CD8-positive, alpha-beta memory T cell (primary cell): Measurements from ENCODE around the gene AP3D1. TPM values are rescaled to one million over a fixed set of nuclear protein-coding genes. Genes with fewer than 3 reads are reported as not detected.
A peak's percentile ranks its signal among the peaks of the same experiment; 100 is the strongest.

Experiments
- CTCF ChIA-PET: fragments of 350-600 bp; sonication (Branson Sonifier 250); formaldehyde crosslinking; loops from one replicate; lab custom pipeline; 2021; ENCODE audit warnings: antibody characterized with exemption; lab: Charles Lee
- POLR2A ChIA-PET: fragments of 350-600 bp; sonication (Branson Sonifier 250); formaldehyde crosslinking; loops from one replicate; lab custom pipeline; 2021; ENCODE audit warnings: antibody characterized with exemption; lab: Charles Lee
- DNase-seq, 5 donors: peaks; one replicate each; pipeline versions ENCODE4 v3.0.0 to v3.0.0-alpha.2; 2020 to 2022; ENCODE audit warnings: mixed read lengths in 1 of 5
- H3K27ac ChIP-seq: one replicate; pipeline ENCODE4 v1.7.0; 2013; ENCODE audit warnings: low read depth, mild to moderate bottlenecking, low read length, moderate library complexity
- H3K27me3 ChIP-seq: 2 replicates; pipeline ENCODE4 v1.7.0; 2013; ENCODE audit warnings: low read length, mild to moderate bottlenecking; ENCODE audit not compliant: insufficient read depth, poor library complexity, severe bottlenecking
- H3K36me3 ChIP-seq: 2 replicates; pipeline ENCODE4 v1.7.0; 2013; ENCODE audit warnings: mild to moderate bottlenecking, low read length, moderate library complexity; ENCODE audit not compliant: insufficient read depth
- H3K4me1 ChIP-seq: 2 replicates; pipeline ENCODE4 v1.7.0; 2013; ENCODE audit warnings: mild to moderate bottlenecking, low read length, moderate library complexity; ENCODE audit not compliant: insufficient read depth
- H3K4me3 ChIP-seq: 2 replicates; pipeline ENCODE4 v1.7.0; 2013; ENCODE audit warnings: mild to moderate bottlenecking, low read length
- H3K9me3 ChIP-seq: 2 replicates; pipeline ENCODE4 v1.7.0; 2013; ENCODE audit warnings: mild to moderate bottlenecking, low read length
- H3K27ac Mint-ChIP-seq, 8 donors: one replicate each; pipeline ENCODE4 v1.8.0; 2020 to 2021; ENCODE audit warnings: mixed read lengths in 8 of 8, mild to moderate bottlenecking in 6 of 8, inconsistent platforms in 3 of 8, moderate library complexity in 3 of 8
- H3K27me3 Mint-ChIP-seq, 2 donors: one replicate each; pipeline ENCODE4 v1.8.0; 2020 to 2021; ENCODE audit warnings: mixed read lengths in 2 of 2, mild to moderate bottlenecking in 1 of 2, moderate library complexity in 1 of 2
- H3K36me3 Mint-ChIP-seq, 3 donors: one replicate each; pipeline ENCODE4 v1.8.0; 2020 to 2021; ENCODE audit warnings: mixed read lengths in 3 of 3, inconsistent platforms in 1 of 3, mild to moderate bottlenecking in 1 of 3
- H3K4me1 Mint-ChIP-seq, 3 donors: one replicate each; pipeline ENCODE4 v1.8.0; 2020 to 2021; ENCODE audit warnings: mixed read lengths in 3 of 3, inconsistent platforms in 1 of 3, mild to moderate bottlenecking in 1 of 3
- H3K4me3 Mint-ChIP-seq, 7 donors: one replicate each; pipeline ENCODE4 v1.8.0; 2020 to 2021; ENCODE audit warnings: mixed read lengths in 7 of 7, mild to moderate bottlenecking in 6 of 7, moderate library complexity in 4 of 7, inconsistent platforms in 2 of 7
- H3K9me3 Mint-ChIP-seq, 5 donors: one replicate each; pipeline ENCODE4 v1.8.0; 2020 to 2022; ENCODE audit warnings: mixed read lengths in 5 of 5, mild to moderate bottlenecking in 3 of 5, moderate library complexity in 2 of 5, inconsistent platforms in 1 of 5
- polyA plus RNA-seq: library from polyadenylated mRNA; unstranded; fragments of 300-500 nt; fragmentation: Illumina TruSeq; gene quantifications from one replicate; pipeline ENCODE4 v1.2.3, GENCODE V29; 2021
- total RNA-seq, 2 experiments: library from RNA; stranded (reverse); gene quantifications; one replicate each; pipeline ENCODE4 v1.2.3, GENCODE V29; 2021

Gene AP3D1
- total and polyA plus RNA-seq, 3 experiments from 2014 or later = 44.2 to 99.2 (median 96.5) TPM

- Histone ChIP-seq H3K9me3 (no peaks in the 10 kb centered on the region), H3K36me3 (peaks cover 71% of the 10 kb centered on the region), H3K4me1 (peaks cover 43% of the 10 kb centered on the region), H3K27ac (no peak overlapping the region), H3K4me3 (no peak overlapping the region), H3K27me3 (no peaks in the 10 kb centered on the region)
- peak overlapping the region in 3 of 8 donors; percentile 33 to 67 (median 62) for H3K27ac Mint-ChIP-seq
- ChIA-PET POLR2A (no interaction called here), CTCF (no interaction called here)
- H3K4me3 Mint-ChIP-seq = peak overlapping the region in 1 of 7 donors; percentile 16
- DNase-seq = no peak
- peaks cover 27 to 41% (median 29%) of the 10 kb centered on the region in 3 donors for H3K4me1 Mint-ChIP-seq
- H3K9me3 Mint-ChIP-seq = no peaks in the 10 kb centered on the region
- no peaks in the 10 kb centered on the region for H3K27me3 Mint-ChIP-seq
- H3K36me3 Mint-ChIP-seq = peaks cover 5 to 89% (median 13%) of the 10 kb centered on the region in 3 donors
Observed at GRCh38 chr19:2076526-2076944, 74.8 kb downstream of the AP3D1 start.

- Mint-ChIP-seq H3K27me3 (no peaks in the 10 kb centered on the region), H3K36me3 (peaks cover 5 to 69% (median 14%) of the 10 kb centered on the region in 3 donors), H3K27ac (peak overlapping the region; percentile 47 to 89 (median 72)), H3K9me3 (no peaks in the 10 kb centered on the region), H3K4me3 (peak overlapping the region in 1 of 7 donors; percentile 43), H3K4me1 (peaks cover 18 to 23% (median 21%) of the 10 kb centered on the region in 3 donors)
- Histone ChIP-seq H3K27ac (no peak overlapping the region), H3K27me3 (no peaks in the 10 kb centered on the region), H3K9me3 (no peaks in the 10 kb centered on the region), H3K36me3 (peaks cover 49% of the 10 kb centered on the region), H3K4me3 (no peak overlapping the region), H3K4me1 (peaks cover 25% of the 10 kb centered on the region)
- CTCF ChIA-PET = interaction anchor here (0.7 to 6.8 kb wide), 2 partner anchors 20 to 145 kb away, joined by 3 to 40 read pairs; partner anchors contain the start of gene MOB3A
- no peak for DNase-seq
- POLR2A ChIA-PET = no interaction called here
Observed at GRCh38 chr19:2072757-2073551, 78.4 kb downstream of the AP3D1 start.

GRCh38 chr19:2070986-2071673 is 80.2 kb downstream of the AP3D1 start:
- Histone ChIP-seq H3K27me3 (no peaks in the 10 kb centered on the region), H3K4me3 (no peak overlapping the region), H3K9me3 (no peaks in the 10 kb centered on the region), H3K36me3 (peaks cover 34% of the 10 kb centered on the region), H3K27ac (no peak overlapping the region), H3K4me1 (peaks cover 17% of the 10 kb centered on the region)
- Mint-ChIP-seq H3K9me3 (no peaks in the 10 kb centered on the region), H3K27me3 (no peaks in the 10 kb centered on the region), H3K27ac (peak overlapping the region in 6 of 8 donors; percentile 60 to 94 (median 86)), H3K4me1 (peaks cover 18 to 23% (median 18%) of the 10 kb centered on the region in 3 donors), H3K36me3 (peaks cover 5 to 51% (median 14%) of the 10 kb centered on the region in 3 donors), H3K4me3 (peak overlapping the region in 1 of 7 donors; percentile 12)
- ChIA-PET POLR2A (interaction anchor here (0.6 to 1.0 kb wide), 3 partner anchors 13 to 52 kb away, joined by 3 to 5 read pairs (median 3); no protein-coding TSS in a partner anchor), CTCF (interaction anchor here (0.7 to 6.8 kb wide), 7 partner anchors 12 to 141 kb away, joined by 3 to 49 read pairs (median 4); partner anchors contain the start of gene MOB3A)
- DNase-seq = no peak

GRCh38 chr19:2070436-2070827 is 80.9 kb downstream of the AP3D1 start:
- Histone ChIP-seq H3K4me1 (peaks cover 17% of the 10 kb centered on the region), H3K27ac (no peak overlapping the region), H3K9me3 (no peaks in the 10 kb centered on the region), H3K4me3 (no peak overlapping the region), H3K36me3 (peaks cover 30% of the 10 kb centered on the region), H3K27me3 (no peaks in the 10 kb centered on the region)
- H3K9me3 Mint-ChIP-seq = no peaks in the 10 kb centered on the region
- no peak overlapping the region for H3K4me3 Mint-ChIP-seq
- CTCF ChIA-PET = interaction anchor here (0.7 to 6.8 kb wide), 14 partner anchors 13 to 140 kb away, joined by 3 to 49 read pairs (median 4); partner anchors contain the start of gene MOB3A
- peaks cover 5 to 46% (median 14%) of the 10 kb centered on the region in 3 donors for H3K36me3 Mint-ChIP-seq
- peak overlapping the region in 3 of 8 donors; percentile 15 to 93 (median 88) for H3K27ac Mint-ChIP-seq
- POLR2A ChIA-PET = interaction anchor here (0.6 to 1.8 kb wide), 6 partner anchors 9 to 188 kb away, joined by 3 to 6 read pairs (median 4); no protein-coding TSS in a partner anchor
- H3K27me3 Mint-ChIP-seq = no peaks in the 10 kb centered on the region
- no peak for DNase-seq
- H3K4me1 Mint-ChIP-seq = peaks cover 18 to 23% (median 18%) of the 10 kb centered on the region in 3 donors

GRCh38 chr19:2064788-2065524 is 86.4 kb downstream of the AP3D1 start:
- Mint-ChIP-seq H3K4me1 (peaks cover 21 to 35% (median 25%) of the 10 kb centered on the region in 3 donors), H3K9me3 (no peaks in the 10 kb centered on the region), H3K27ac (peak overlapping the region in 3 of 8 donors; percentile 12 to 52 (median 32)), H3K27me3 (no peaks in the 10 kb centered on the region), H3K4me3 (no peak overlapping the region), H3K36me3 (peaks cover 0 to 9% (median 0%) of the 10 kb centered on the region in 3 donors)
- Histone ChIP-seq H3K27me3 (no peaks in the 10 kb centered on the region), H3K27ac (no peak overlapping the region), H3K4me3 (no peak overlapping the region), H3K9me3 (no peaks in the 10 kb centered on the region), H3K4me1 (peaks cover 31% of the 10 kb centered on the region), H3K36me3 (no peaks in the 10 kb centered on the region)
- no peak for DNase-seq
- CTCF ChIA-PET = no interaction called here
- POLR2A ChIA-PET = no interaction called here

- H3K4me3 ChIP-seq = no peak overlapping the region
- peaks cover 31% of the 10 kb centered on the region for H3K4me1 ChIP-seq
- H3K27ac ChIP-seq = no peak overlapping the region
- Mint-ChIP-seq H3K27me3 (no peaks in the 10 kb centered on the region), H3K4me1 (peaks cover 17 to 32% (median 22%) of the 10 kb centered on the region in 3 donors), H3K27ac (peak overlapping the region in 1 of 8 donors; percentile 50), H3K36me3 (peaks cover 0 to 7% (median 0%) of the 10 kb centered on the region in 3 donors), H3K4me3 (no peak overlapping the region), H3K9me3 (no peaks in the 10 kb centered on the region)
- no peaks in the 10 kb centered on the region for H3K36me3 ChIP-seq
- H3K9me3 ChIP-seq = no peaks in the 10 kb centered on the region
- H3K27me3 ChIP-seq = no peaks in the 10 kb centered on the region
- ChIA-PET POLR2A (no interaction called here), CTCF (no interaction called here)
- no peak for DNase-seq
Observed at GRCh38 chr19:2064395-2064787, 87.0 kb downstream of the AP3D1 start.

GRCh38 chr19:2063824-2064223 is 87.5 kb downstream of the AP3D1 start:
- ChIA-PET CTCF (interaction anchor here (1.2 kb wide), 1 partner anchor 29 kb away, joined by 4 read pairs; no protein-coding TSS in a partner anchor), POLR2A (interaction anchor here (1.2 kb wide), 1 partner anchor 21 kb away, joined by 3 read pairs; no protein-coding TSS in a partner anchor)
- Histone ChIP-seq H3K9me3 (no peaks in the 10 kb centered on the region), H3K27me3 (no peaks in the 10 kb centered on the region), H3K27ac (no peak overlapping the region), H3K4me1 (peaks cover 34% of the 10 kb centered on the region), H3K4me3 (no peak overlapping the region), H3K36me3 (no peaks in the 10 kb centered on the region)
- DNase-seq = no peak
- Mint-ChIP-seq H3K4me1 (peaks cover 21 to 32% (median 21%) of the 10 kb centered on the region in 3 donors), H3K9me3 (no peaks in the 10 kb centered on the region), H3K27ac (peak overlapping the region in 2 of 8 donors; percentile 12 to 50), H3K36me3 (peaks cover 0 to 7% (median 0%) of the 10 kb centered on the region in 3 donors), H3K4me3 (peak overlapping the region in 2 of 7 donors; percentile 12 to 33), H3K27me3 (no peaks in the 10 kb centered on the region)
